Effector CD8-positive, alpha-beta T cell (primary cell): ENCODE data around the gene SYNE3.

Experiments used
- DNase-seq: peaks from one replicate; lab custom pipeline; 2025; lab: John Stamatoyannopoulos, UW

SYNE3 gene

GRCh38 chr14:95507174-95507573, 9.3 kb downstream of the SYNE3 start:
- no peak for DNase-seq

GRCh38 chr14:95505030-95505589, 11.3 kb downstream of the SYNE3 start:
- no peak for DNase-seq

GRCh38 chr14:95504135-95505029, 12.1 kb downstream of the SYNE3 start:
- no peak for DNase-seq

- DNase-seq: no peak
These were observed 12.9 kb downstream of the SYNE3 start for GRCh38 chr14:95503365-95504134.

- DNase-seq: no peak
These were observed 14.0 kb downstream of the SYNE3 start for GRCh38 chr14:95502381-95502950.

GRCh38 chr14:95500772-95501401, 15.6 kb downstream of the SYNE3 start:
- no peak for DNase-seq

- no peak for DNase-seq
These were observed 16.2 kb downstream of the SYNE3 start for GRCh38 chr14:95500201-95500681.

GRCh38 chr14:95499354-95499750, 17.1 kb downstream of the SYNE3 start:
- DNase-seq: no peak

- DNase-seq: no peak
These were observed 17.7 kb downstream of the SYNE3 start for GRCh38 chr14:95498622-95499353.

- DNase-seq: no peak
These were observed 18.9 kb downstream of the SYNE3 start for GRCh38 chr14:95497561-95498011.

- no peak for DNase-seq
These were observed 19.7 kb downstream of the SYNE3 start for GRCh38 chr14:95496690-95497259.

- DNase-seq: no peak
These were observed 20.3 kb downstream of the SYNE3 start for GRCh38 chr14:95496111-95496681.

GRCh38 chr14:95495538-95496025, 20.9 kb downstream of the SYNE3 start:
- no peak for DNase-seq

- no peak for DNase-seq
These were observed 21.4 kb downstream of the SYNE3 start for GRCh38 chr14:95495076-95495475.

- DNase-seq: no peak
These were observed 22.0 kb downstream of the SYNE3 start for GRCh38 chr14:95494456-95494855.

GRCh38 chr14:95493976-95494375, 22.5 kb downstream of the SYNE3 start:
- DNase-seq: no peak

- DNase-seq: no peak
These were observed 22.9 kb downstream of the SYNE3 start for GRCh38 chr14:95493503-95493902.

GRCh38 chr14:95491936-95492608, 24.4 kb downstream of the SYNE3 start:
- no peak for DNase-seq

- DNase-seq: no peak
These were observed 25.6 kb downstream of the SYNE3 start for GRCh38 chr14:95490727-95491451.
